ENCODE results near the gene RAB3C.

The RAB3C gene

DNA sequence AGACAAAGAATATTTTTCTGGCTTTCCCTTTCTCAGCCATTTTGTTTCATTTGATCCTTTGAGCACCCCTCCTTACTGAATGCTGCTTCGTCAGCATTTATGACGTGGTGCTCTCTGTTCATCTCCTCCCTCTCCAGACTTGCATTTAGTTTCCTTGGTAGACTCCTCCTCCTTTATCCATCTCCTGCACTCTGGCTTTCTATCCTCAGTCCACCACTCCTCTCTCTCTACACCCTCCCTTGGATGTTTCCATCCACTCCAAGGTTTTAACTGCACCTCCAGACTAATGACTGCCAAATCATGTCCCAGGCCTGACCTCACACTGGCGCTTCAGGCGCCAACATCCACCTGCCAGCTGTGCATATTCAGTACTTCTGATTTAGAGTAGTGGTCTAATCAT, 245.4 kb downstream of the RAB3C start:
- no peak overlapping the region for H3K4me3 ChIP-seq (ENCODE audit: low read depth, low read length)

DNA sequence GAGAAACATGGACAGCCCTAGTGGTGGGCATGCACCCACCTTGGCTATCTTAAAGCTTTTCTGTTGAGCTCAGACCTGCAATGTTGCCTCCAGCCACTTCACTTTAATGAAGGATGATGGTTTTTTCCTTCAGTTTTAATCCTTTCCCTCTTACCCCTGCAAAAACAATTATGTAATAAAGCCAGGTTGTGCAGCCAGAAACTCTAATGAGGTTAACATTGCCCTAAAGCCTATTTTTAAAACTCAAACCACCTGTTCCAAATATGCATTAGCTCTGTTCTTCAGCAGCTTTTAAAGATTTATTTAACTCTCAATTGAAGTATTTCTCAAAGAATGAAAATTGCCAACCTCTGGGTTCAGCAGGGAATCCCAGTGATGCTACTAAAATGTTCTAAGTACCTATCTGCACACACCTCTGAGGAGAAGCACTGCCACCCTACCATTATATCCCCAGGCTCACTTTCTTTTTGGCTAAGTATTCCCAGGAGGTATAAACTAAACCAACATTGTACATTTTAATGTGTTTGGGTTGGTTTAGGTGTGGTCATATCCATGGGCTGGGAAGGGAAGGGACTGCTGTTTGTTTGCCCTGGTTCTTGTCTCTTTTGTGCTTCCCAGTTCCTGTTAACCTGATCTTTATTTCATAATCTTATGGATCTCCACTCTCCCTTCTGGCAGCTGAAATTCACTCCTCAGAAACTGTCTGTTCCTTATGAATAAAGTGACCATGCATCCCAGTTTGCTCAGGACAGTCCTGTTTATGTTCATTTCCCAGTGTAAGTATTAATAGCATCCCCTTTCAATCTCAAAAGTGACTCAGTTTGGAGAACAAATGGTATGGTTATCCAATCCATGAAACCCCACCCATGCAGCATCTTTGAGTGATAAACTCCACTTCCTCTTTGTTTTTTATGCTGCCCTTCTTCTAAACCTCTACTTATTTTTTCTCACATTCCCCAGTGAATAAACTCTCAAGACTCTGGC, 251.7 kb downstream of the RAB3C start:
- H3K4me3 ChIP-seq (ENCODE audit: low read depth, low read length): no peak overlapping the region
- in situ Hi-C loops (cut with HindIII; ENCODE audit: low sequenced_read_pairs): no loop called here
- TF ChIP-seq, protein P1, sequence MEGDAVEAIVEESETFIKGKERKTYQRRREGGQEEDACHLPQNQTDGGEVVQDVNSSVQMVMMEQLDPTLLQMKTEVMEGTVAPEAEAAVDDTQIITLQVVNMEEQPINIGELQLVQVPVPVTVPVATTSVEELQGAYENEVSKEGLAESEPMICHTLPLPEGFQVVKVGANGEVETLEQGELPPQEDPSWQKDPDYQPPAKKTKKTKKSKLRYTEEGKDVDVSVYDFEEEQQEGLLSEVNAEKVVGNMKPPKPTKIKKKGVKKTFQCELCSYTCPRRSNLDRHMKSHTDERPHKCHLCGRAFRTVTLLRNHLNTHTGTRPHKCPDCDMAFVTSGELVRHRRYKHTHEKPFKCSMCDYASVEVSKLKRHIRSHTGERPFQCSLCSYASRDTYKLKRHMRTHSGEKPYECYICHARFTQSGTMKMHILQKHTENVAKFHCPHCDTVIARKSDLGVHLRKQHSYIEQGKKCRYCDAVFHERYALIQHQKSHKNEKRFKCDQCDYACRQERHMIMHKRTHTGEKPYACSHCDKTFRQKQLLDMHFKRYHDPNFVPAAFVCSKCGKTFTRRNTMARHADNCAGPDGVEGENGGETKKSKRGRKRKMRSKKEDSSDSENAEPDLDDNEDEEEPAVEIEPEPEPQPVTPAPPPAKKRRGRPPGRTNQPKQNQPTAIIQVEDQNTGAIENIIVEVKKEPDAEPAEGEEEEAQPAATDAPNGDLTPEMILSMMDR (IDR thresholded peaks at IDR 0.05; ENCODE audit: low read depth, low read length): no peak
- no peak for DNase-seq (ENCODE audit: low read depth, low spot score)

More for the DNA sequence above, 245.4 kb downstream of the RAB3C start:
- in situ Hi-C loops (cut with HindIII; ENCODE audit: low sequenced_read_pairs): no loop called here
- DNase-seq (ENCODE audit: low read depth, low spot score): no peak
- TF ChIP-seq, protein P1 (IDR thresholded peaks at IDR 0.05; ENCODE audit: low read depth, low read length): no peak

DNA sequence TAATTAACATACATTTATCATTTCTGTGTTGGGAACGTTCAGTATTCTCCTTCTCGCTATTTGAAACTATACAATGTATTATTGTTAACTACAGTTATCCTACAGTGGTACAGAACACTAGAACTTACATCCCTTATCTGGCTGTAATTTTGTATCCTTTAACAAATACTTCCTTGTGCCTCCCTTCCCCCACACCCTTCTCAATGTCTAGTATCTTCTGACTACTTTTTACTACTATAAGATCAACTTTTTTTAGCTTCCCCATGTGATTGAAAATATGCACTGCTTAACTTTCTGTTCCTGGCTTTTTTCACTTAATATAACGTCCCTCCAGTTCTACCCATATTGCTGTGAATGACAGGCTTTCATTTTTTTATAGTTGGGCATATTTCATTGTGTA, 253.5 kb downstream of the RAB3C start:
- TF ChIP-seq, protein P1 (IDR thresholded peaks at IDR 0.05; ENCODE audit: low read depth, low read length): no peak
- in situ Hi-C loops (cut with HindIII; ENCODE audit: low sequenced_read_pairs): no loop called here

DNA sequence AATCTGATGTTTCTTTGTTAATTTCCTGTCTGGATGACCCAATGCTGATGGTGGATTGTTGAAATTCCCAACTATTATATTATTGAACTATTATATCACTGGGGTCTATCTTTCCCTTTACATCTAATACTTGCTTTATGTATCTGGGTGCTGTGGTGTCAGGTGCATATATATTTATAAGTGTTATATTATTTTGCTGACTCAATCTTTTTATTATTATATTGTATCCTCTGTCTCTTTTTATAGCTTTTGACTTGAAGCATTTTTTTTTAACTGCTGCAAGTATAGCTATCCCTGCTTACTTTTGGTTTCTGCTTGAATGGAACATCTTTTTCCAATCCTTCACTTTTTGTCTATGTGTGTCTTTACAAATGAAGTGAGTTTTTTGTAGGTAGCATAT, 255.9 kb downstream of the RAB3C start:
- TF ChIP-seq, protein P1 (IDR thresholded peaks at IDR 0.05; ENCODE audit: low read depth, low read length): no peak
- H3K4me3 ChIP-seq (ENCODE audit: low read depth, low read length): no peak overlapping the region
- in situ Hi-C loops (cut with HindIII; ENCODE audit: low sequenced_read_pairs): no loop called here
- DNase-seq (ENCODE audit: low read depth, low spot score): no peak

More for the DNA sequence above, 253.5 kb downstream of the RAB3C start:
- no peak overlapping the region for H3K4me3 ChIP-seq (ENCODE audit: low read depth, low read length)
- DNase-seq (ENCODE audit: low read depth, low spot score): no peak

DNA sequence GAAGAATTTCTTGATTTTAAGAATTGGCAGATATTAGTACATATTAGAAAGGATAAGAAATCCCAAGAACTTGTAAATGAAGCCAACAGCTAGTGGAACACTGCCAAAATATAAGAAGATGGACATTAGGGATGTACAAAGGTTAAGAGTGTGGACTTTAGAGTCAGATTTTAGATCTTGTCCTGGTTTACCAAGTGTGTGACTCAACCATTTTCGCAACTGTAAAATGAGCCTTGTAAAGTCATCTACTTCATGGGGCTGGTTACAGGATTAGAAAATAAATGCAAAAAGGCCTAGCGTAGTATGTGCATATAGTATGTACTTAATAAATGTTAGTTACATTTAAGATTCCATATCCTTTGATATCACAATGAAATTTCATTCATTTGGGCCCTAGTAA, 260.0 kb downstream of the RAB3C start:
- no peak overlapping the region for H3K4me3 ChIP-seq (ENCODE audit: low read depth, low read length)
- TF ChIP-seq, protein P1 (IDR thresholded peaks at IDR 0.05; ENCODE audit: low read depth, low read length): no peak
- DNase-seq (ENCODE audit: low read depth, low spot score): no peak
- in situ Hi-C loops (cut with HindIII; ENCODE audit: low sequenced_read_pairs): no loop called here

DNA sequence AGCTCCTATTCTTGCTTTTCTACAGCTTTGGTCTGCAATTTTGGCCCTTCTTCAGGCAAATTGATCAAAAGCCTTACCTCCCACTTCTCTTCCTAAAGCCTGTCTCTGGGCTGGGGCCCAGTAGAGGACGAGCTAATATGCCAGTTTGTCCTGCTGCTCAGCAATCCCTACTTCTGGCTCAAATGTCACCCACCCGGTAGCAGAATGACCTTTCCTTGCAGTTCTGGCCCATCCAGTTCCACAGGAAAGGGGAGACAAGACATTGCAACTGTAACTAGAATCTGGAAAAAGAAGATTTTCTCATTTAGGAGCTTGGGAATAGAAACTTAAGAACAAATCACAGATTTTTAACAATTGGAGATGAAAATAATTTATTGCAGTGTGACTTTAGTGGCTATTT, 261.5 kb downstream of the RAB3C start:
- H3K4me3 ChIP-seq (ENCODE audit: low read depth, low read length): no peak overlapping the region
- in situ Hi-C loops (cut with HindIII; ENCODE audit: low sequenced_read_pairs): no loop called here
- DNase-seq (ENCODE audit: low read depth, low spot score): no peak
- TF ChIP-seq, protein P1 (IDR thresholded peaks at IDR 0.05; ENCODE audit: low read depth, low read length): no peak
